WTC11 (cell line): Measurements from ENCODE around the gene ANXA2.

ENCODE experiments used
- CTCF ChIP-seq: fragments of 200-600 bp; IDR thresholded peaks from 2 replicates; pipeline ENCODE4 v1.8.0; 2022; ENCODE audit warnings: antibody characterized with exemption
- GABPB1 ChIP-seq: sonication (generic); formaldehyde crosslinking; IDR thresholded peaks from 2 replicates; pipeline ENCODE4 v1.8.1; 2023; ENCODE audit warnings: mild to moderate bottlenecking, missing genetic modification reagents
- HMGA2 ChIP-seq: fragments of 250-450 bp; sonication (Bioruptor Pico); IDR thresholded peaks from 2 replicates; pipeline ENCODE4 v1.4.0; 2021; ENCODE audit warnings: mild to moderate bottlenecking, moderate library complexity
- NR3C1 ChIP-seq: sonication (generic); formaldehyde crosslinking; conservative IDR thresholded peaks from 2 replicates; pipeline ENCODE4 v1.8.1; 2023; ENCODE audit warnings: low read depth, mild to moderate bottlenecking, missing genetic modification reagents
- PRDM15 ChIP-seq: sonication (generic); formaldehyde crosslinking; IDR thresholded peaks from 2 replicates; pipeline ENCODE4 v1.8.0; 2022; ENCODE audit warnings: missing genetic modification reagents
- SOX15 ChIP-seq: fragments of 250-450 bp; sonication (Bioruptor Pico); IDR thresholded peaks from 2 replicates; pipeline ENCODE4 v1.9.0; 2021; ENCODE audit warnings: mild to moderate bottlenecking
- USF2 ChIP-seq: sonication (generic); formaldehyde crosslinking; IDR thresholded peaks from 2 replicates; pipeline ENCODE4 v1.8.1; 2023; ENCODE audit warnings: mild to moderate bottlenecking, missing genetic modification reagents, moderate library complexity
- ZNF671 ChIP-seq: fragments of 250-450 bp; sonication (Bioruptor Pico); IDR thresholded peaks from 2 replicates; pipeline ENCODE4 v1.8.0; 2021; ENCODE audit warnings: mild to moderate bottlenecking

- no peak for TF ChIP-seq HMGA2 (CRISPR knock-in tag)
- TF ChIP-seq CTCF = no peak
- TF ChIP-seq GABPB1 (CRISPR knock-in tag) = no peak
- TF ChIP-seq NR3C1 (CRISPR knock-in tag) = no peak
- TF ChIP-seq ZNF671 (CRISPR knock-in tag) = no peak
- TF ChIP-seq SOX15 (CRISPR knock-in tag) = no peak
- no peak for TF ChIP-seq USF2 (CRISPR knock-in tag)
- TF ChIP-seq PRDM15 (CRISPR knock-in tag) = no peak
These were observed 31.1 kb upstream of the ANXA2 start for GRCh38 chr15:60428935-60429334.
